ENCODE results near the gene CXCL11.

- no peak for TF ChIP-seq CTCF (IDR thresholded peaks at IDR 0.05; ENCODE audit: low read depth, low read length, poor library complexity, severe bottlenecking)
- TF ChIP-seq EZH2phosphoT487 (IDR thresholded peaks at IDR 0.05; ENCODE audit: borderline replicate concordance, low read length): no peak
Observed at GRCh38 chr4:76059750-76060149, 23.9 kb upstream of the CXCL11 start.
